PC-3 (cell line): ENCODE results near the gene SPRED2. TPM values are rescaled to one million over a fixed set of nuclear protein-coding genes. Genes with fewer than 3 reads are reported as not detected.

Source experiments
- ATAC-seq: fragments of 200-7000 bp; cut with Tn5 transposase; 2 replicates; pipeline ENCODE4 v1.9.1; 2020; ENCODE audit warnings: mild to moderate bottlenecking, moderate library complexity
- BruUV-seq: library from RNA; stranded (reverse); fragments of 400-500 nt; replicated peaks from 2 replicates; lab custom pipeline; 2021; lab: Mats Ljungman, UMichigan
- CTCF ChIA-PET: fragments of 300-600 bp; sonication (Branson Sonifier 250); formaldehyde crosslinking; loops from one replicate; lab custom pipeline; 2022; ENCODE audit warnings: antibody characterized with exemption; lab: Charles Lee
- POLR2A ChIA-PET: fragments of 300-600 bp; sonication (Branson Sonifier 250); formaldehyde crosslinking; loops from one replicate; lab custom pipeline; 2022; ENCODE audit warnings: antibody characterized with exemption; ENCODE audit not compliant: unreplicated experiment; lab: Charles Lee
- DNase-seq: peaks from one replicate; pipeline ENCODE4 v3.0.0-alpha.2; 2015
- H2AFZ ChIP-seq: fragments of 300-600 bp; sonication (generic); 2 replicates; pipeline ENCODE4 v1.6.0; 2016; ENCODE audit warnings: antibody characterized with exemption, low read length
- H3F3A ChIP-seq: fragments of 300-600 bp; sonication (generic); one replicate; pipeline ENCODE4 v1.6.0; 2017; ENCODE audit warnings: antibody characterized with exemption, low read length, control low read depth, mild to moderate bottlenecking; ENCODE audit not compliant: unreplicated experiment
- H3K27ac ChIP-seq: fragments of 300-600 bp; sonication (generic); 2 replicates; pipeline ENCODE4 v1.5.1; 2016; ENCODE audit warnings: mild to moderate bottlenecking, low read length
- H3K27me3 ChIP-seq: fragments of 300-600 bp; sonication (generic); 2 replicates; pipeline ENCODE4 v1.6.1; 2016; ENCODE audit warnings: low read length, mixed read lengths
- H3K36me3 ChIP-seq: fragments of 300-600 bp; sonication (generic); 2 replicates; pipeline ENCODE4 v1.6.1; 2016; ENCODE audit warnings: low read depth, mixed run types, low read length, mixed read lengths
- H3K4me1 ChIP-seq: fragments of 300-600 bp; sonication (generic); 2 replicates; pipeline ENCODE4 v1.5.1; 2016; ENCODE audit warnings: low read length; ENCODE audit not compliant: insufficient read depth
- H3K4me2 ChIP-seq: fragments of 300-600 bp; sonication (generic); 2 replicates; pipeline ENCODE4 v1.6.0; 2016; ENCODE audit warnings: low read length
- H3K4me3 ChIP-seq: fragments of 300-600 bp; sonication (generic); 2 replicates; pipeline ENCODE4 v1.5.1; 2016; ENCODE audit warnings: mild to moderate bottlenecking, low read length, mixed read lengths
- H3K79me2 ChIP-seq: fragments of 300-600 bp; sonication (generic); 2 replicates; pipeline ENCODE4 v1.6.1; 2017; ENCODE audit warnings: low read length, mixed read lengths
- H3K9ac ChIP-seq: fragments of 300-600 bp; sonication (generic); 2 replicates; pipeline ENCODE4 v1.6.0; 2016; ENCODE audit warnings: mild to moderate bottlenecking, low read length
- H3K9me2 ChIP-seq: fragments of 300-600 bp; sonication (generic); replicated peaks from 2 replicates; pipeline ENCODE4 v1.6.1; 2016; ENCODE audit warnings: mixed run types, low read length, mixed read lengths
- H3K9me3 ChIP-seq: fragments of 300-600 bp; sonication (generic); 2 replicates; pipeline ENCODE4 v1.6.1; 2016; ENCODE audit warnings: low read length, mixed read lengths
- H4K20me1 ChIP-seq: fragments of 300-600 bp; sonication (generic); 2 replicates; pipeline ENCODE4 v1.6.1; 2016; ENCODE audit warnings: low read length, mixed read lengths
- EZH2 ChIP-seq: fragments of 300-600 bp; sonication (generic); IDR thresholded peaks from one replicate; pipeline ENCODE4 v1.6.1; 2017; ENCODE audit warnings: antibody characterized with exemption, mild to moderate bottlenecking, low read length; ENCODE audit not compliant: unreplicated experiment
- EZH2phosphoT487 ChIP-seq: fragments of 300-600 bp; sonication (generic); IDR thresholded peaks from 2 replicates; pipeline ENCODE4 v1.6.1; 2018; ENCODE audit warnings: mild to moderate bottlenecking, antibody characterized with exemption, low read length, borderline replicate concordance
- intact Hi-C: fragments of 100-400 bp; cut with micrococcal nuclease; formaldehyde crosslinking; loops from 2 replicates; pipeline ENCODE4 v1.9.0; 2023
- total RNA-seq: library from RNA; depleted of rRNA; stranded (reverse); fragments of >200 nt; gene quantifications from 2 replicates; pipeline ENCODE4 v1.2.3, GENCODE V29; 2014
- TF ChIP-seq, protein P1 (sequence below): fragments of 300-600 bp; sonication (generic); conservative IDR thresholded peaks from 2 replicates; pipeline ENCODE4 v1.5.1; 2017; ENCODE audit warnings: antibody characterized with exemption, low read depth, mild to moderate bottlenecking, low read length

Gene SPRED2
- total RNA-seq, 1 experiment from 2014 or later, result 16.2 TPM

DNA sequence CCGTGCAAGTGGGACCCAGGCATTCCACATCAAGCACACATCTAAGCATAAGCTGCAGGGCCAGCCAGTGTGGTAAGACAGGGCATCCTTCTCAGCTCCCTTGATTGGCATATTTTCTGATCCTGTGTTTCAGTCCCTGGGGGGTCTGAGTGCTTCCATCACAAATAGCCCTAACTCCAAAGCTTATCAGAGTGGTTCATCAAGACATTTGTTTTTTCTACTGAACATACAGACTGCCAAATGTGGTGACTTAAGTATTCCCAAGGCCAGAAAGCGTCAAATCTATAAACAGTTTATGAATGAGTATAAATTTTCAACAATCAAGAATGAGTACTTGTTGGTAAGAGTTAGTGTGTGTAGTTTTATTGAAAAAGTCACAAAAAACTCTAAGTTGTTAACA lies 18.8 kb downstream of the SPRED2 start:
- peaks cover 95% of the 10 kb centered on the region for H3K79me2 ChIP-seq
- TF ChIP-seq EZH2 (no peak), EZH2phosphoT487 (no peak)
- TF ChIP-seq, protein P1, sequence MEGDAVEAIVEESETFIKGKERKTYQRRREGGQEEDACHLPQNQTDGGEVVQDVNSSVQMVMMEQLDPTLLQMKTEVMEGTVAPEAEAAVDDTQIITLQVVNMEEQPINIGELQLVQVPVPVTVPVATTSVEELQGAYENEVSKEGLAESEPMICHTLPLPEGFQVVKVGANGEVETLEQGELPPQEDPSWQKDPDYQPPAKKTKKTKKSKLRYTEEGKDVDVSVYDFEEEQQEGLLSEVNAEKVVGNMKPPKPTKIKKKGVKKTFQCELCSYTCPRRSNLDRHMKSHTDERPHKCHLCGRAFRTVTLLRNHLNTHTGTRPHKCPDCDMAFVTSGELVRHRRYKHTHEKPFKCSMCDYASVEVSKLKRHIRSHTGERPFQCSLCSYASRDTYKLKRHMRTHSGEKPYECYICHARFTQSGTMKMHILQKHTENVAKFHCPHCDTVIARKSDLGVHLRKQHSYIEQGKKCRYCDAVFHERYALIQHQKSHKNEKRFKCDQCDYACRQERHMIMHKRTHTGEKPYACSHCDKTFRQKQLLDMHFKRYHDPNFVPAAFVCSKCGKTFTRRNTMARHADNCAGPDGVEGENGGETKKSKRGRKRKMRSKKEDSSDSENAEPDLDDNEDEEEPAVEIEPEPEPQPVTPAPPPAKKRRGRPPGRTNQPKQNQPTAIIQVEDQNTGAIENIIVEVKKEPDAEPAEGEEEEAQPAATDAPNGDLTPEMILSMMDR, result no peak
- no peak overlapping the region for H3K9ac ChIP-seq
- H3K4me3 ChIP-seq, result no peak overlapping the region
- H3F3A ChIP-seq, result peaks cover 4% of the 10 kb centered on the region
- no peaks in the 10 kb centered on the region for H3K36me3 ChIP-seq
- no peaks in the 10 kb centered on the region for H3K27me3 ChIP-seq
- ATAC-seq (no peak), DNase-seq (no peak)
- no peak overlapping the region for H3K4me2 ChIP-seq
- intact Hi-C loops, result no loop called here
- ChIA-PET POLR2A (no interaction called here), CTCF (no interaction called here)
- no peaks in the 10 kb centered on the region for H3K9me2 ChIP-seq
- peaks cover 62% of the 10 kb centered on the region for H3K4me1 ChIP-seq
- H3K27ac ChIP-seq, result no peak overlapping the region
- BruUV-seq, result no TSS peak
- H2AFZ ChIP-seq, result no peak overlapping the region
- H3K9me3 ChIP-seq, result no peaks in the 10 kb centered on the region
- H4K20me1 ChIP-seq, result peaks cover 21% of the 10 kb centered on the region; the same call in 1 of the 2 replicates

- peaks cover 21% of the 10 kb centered on the region; the same call in 1 of the 2 replicates for H4K20me1 ChIP-seq
- intact Hi-C loops, result no loop called here
- no peaks in the 10 kb centered on the region for H3K9me2 ChIP-seq
- H3K27me3 ChIP-seq, result no peaks in the 10 kb centered on the region
- ChIA-PET CTCF (no interaction called here), POLR2A (no interaction called here)
- peak overlapping the region; percentile 81; the same call in 1 of the 2 replicates for H3K4me2 ChIP-seq
- no peak for DNase-seq
- H3K9me3 ChIP-seq, result no peaks in the 10 kb centered on the region
- no peaks in the 10 kb centered on the region for H3K36me3 ChIP-seq
- 0 out of 2 replicates have a peak overlapping the region, but pooled peaks have one; percentile 76 for H3K27ac ChIP-seq
- ATAC-seq, result no peak
- no peak overlapping the region for H2AFZ ChIP-seq
- TF ChIP-seq EZH2 (no peak), EZH2phosphoT487 (no peak)
- TF ChIP-seq, protein P1, result no peak
- H3K79me2 ChIP-seq, result peaks cover 95% of the 10 kb centered on the region
- H3K4me1 ChIP-seq, result peaks cover 61% of the 10 kb centered on the region
- no peak overlapping the region for H3K9ac ChIP-seq
- BruUV-seq, result no TSS peak
- H3F3A ChIP-seq, result peaks cover 4% of the 10 kb centered on the region
- no peak overlapping the region for H3K4me3 ChIP-seq
These were observed 19.3 kb downstream of the SPRED2 start for GRCh38 chr2:65413106-65413505.

GRCh38 chr2:65411056-65411795 lies 21.2 kb downstream of the SPRED2 start:
- Histone ChIP-seq H3K36me3 (no peaks in the 10 kb centered on the region), H4K20me1 (peaks cover 22% of the 10 kb centered on the region), H3K9ac (peak overlapping the region; percentile 32), H3K27ac (peak overlapping the region; percentile 76), H3K4me2 (peak overlapping the region; percentile 81), H3K27me3 (no peaks in the 10 kb centered on the region), H3F3A (peaks cover 4% of the 10 kb centered on the region), H3K4me1 (peaks cover 58% of the 10 kb centered on the region), H3K9me3 (no peaks in the 10 kb centered on the region), H3K4me3 (peak overlapping the region; percentile 47; the same call in 1 of the 2 replicates), H3K9me2 (no peaks in the 10 kb centered on the region), H3K79me2 (peaks cover 94% of the 10 kb centered on the region), H2AFZ (no peak overlapping the region)
- TF ChIP-seq EZH2 (no peak), EZH2phosphoT487 (no peak)
- TF ChIP-seq, protein P1, result no peak
- intact Hi-C loops, result loop anchor here (1.0 to 2.0 kb wide), 3 partner anchors 14 to 28 kb away; no protein-coding TSS in a partner anchor
- BruUV-seq, result no TSS peak
- ChIA-PET CTCF (interaction anchor here (0.6 to 1.0 kb wide), 3 partner anchors 38 to 88 kb away, joined by 3 to 4 read pairs (median 3); no protein-coding TSS in a partner anchor), POLR2A (interaction anchor here (0.6 to 1.1 kb wide), 2 partner anchors 9 to 25 kb away, joined by 5 to 13 read pairs; no protein-coding TSS in a partner anchor)
- DNase-seq (peak; percentile 77), ATAC-seq (peak; percentile 83)
